Bronchial epithelial cell (primary cell): Measurements from ENCODE around the gene ARHGAP15. TPM values are rescaled to one million over a fixed set of nuclear protein-coding genes. Genes with fewer than 3 reads are reported as not detected.

Experiments
- DNase-seq: peaks from one replicate; pipeline ENCODE4 v3.0.0-alpha.2; 2010; ENCODE audit warnings: low read depth
- FAIRE-seq: peaks from 2 replicates; lab custom pipeline; 2011; peaks lifted over from hg19 to GRCh38; lab: Jason Lieb, UNC
- H3K27me3 ChIP-seq: 2 replicates; pipeline ENCODE4 v1.5.1; 2011; ENCODE audit warnings: low read length; ENCODE audit not compliant: control insufficient read depth, insufficient read depth
- H3K36me3 ChIP-seq: 2 replicates; pipeline ENCODE4 v1.5.1; 2011; ENCODE audit warnings: low read length; ENCODE audit not compliant: control insufficient read depth, insufficient read depth
- H3K4me3 ChIP-seq: 2 replicates; pipeline ENCODE4 v1.5.1; 2011; ENCODE audit warnings: mild to moderate bottlenecking, low read depth, low read length, control low read depth
- CTCF ChIP-seq: IDR thresholded peaks from 2 replicates; pipeline ENCODE4 v1.5.1; 2011; ENCODE audit warnings: mild to moderate bottlenecking, moderate library complexity, low read length, control low read depth, inconsistent platforms; ENCODE audit not compliant: insufficient read depth, severe bottlenecking
- total RNA-seq: library from RNA; depleted of rRNA; stranded (reverse); fragments of >200 nt; gene quantifications from 2 replicates; pipeline ENCODE4 v1.2.1, GENCODE V29; 2014

ARHGAP15 gene
- total RNA-seq, 1 donor from 2014 or later: not detected

- no peaks in the 10 kb centered on the region for H3K36me3 ChIP-seq
- TF ChIP-seq CTCF: no peak
- no peak for DNase-seq
- H3K27me3 ChIP-seq: peaks cover 1% of the 10 kb centered on the region
- FAIRE-seq: no peak
- no peak overlapping the region for H3K4me3 ChIP-seq
These were observed 29.6 kb downstream of the ARHGAP15 start for GRCh38 chr2:143158551-143159485.

GRCh38 chr2:143159486-143159840, 30.2 kb downstream of the ARHGAP15 start:
- DNase-seq: no peak

GRCh38 chr2:143160732-143161707, 31.8 kb downstream of the ARHGAP15 start:
- Histone ChIP-seq H3K36me3 (no peaks in the 10 kb centered on the region), H3K4me3 (no peak overlapping the region), H3K27me3 (peaks cover 1% of the 10 kb centered on the region)
- DNase-seq (no peak), FAIRE-seq (no peak)
- no peak for TF ChIP-seq CTCF

More at GRCh38 chr2:143159486-143159840, 30.2 kb downstream of the ARHGAP15 start:
- H3K36me3 ChIP-seq: no peaks in the 10 kb centered on the region
- FAIRE-seq: no peak
- TF ChIP-seq CTCF: no peak
- no peak overlapping the region for H3K4me3 ChIP-seq
- peaks cover 1% of the 10 kb centered on the region for H3K27me3 ChIP-seq

- Histone ChIP-seq H3K4me3 (no peak overlapping the region), H3K36me3 (no peaks in the 10 kb centered on the region), H3K27me3 (peaks cover 1% of the 10 kb centered on the region)
- FAIRE-seq (no peak), DNase-seq (peak; percentile 47)
- TF ChIP-seq CTCF: peak; percentile 62
These were observed 33.1 kb downstream of the ARHGAP15 start for GRCh38 chr2:143162123-143162837.

GRCh38 chr2:143162997-143163396, 33.8 kb downstream of the ARHGAP15 start:
- Histone ChIP-seq H3K36me3 (no peaks in the 10 kb centered on the region), H3K27me3 (peaks cover 1% of the 10 kb centered on the region), H3K4me3 (no peak overlapping the region)
- no peak for TF ChIP-seq CTCF
- FAIRE-seq (no peak), DNase-seq (peak; percentile 16)
